Tibial nerve (tissue), 3 donors: ENCODE measurements around the gene UFM1.

Experiments
- POLR2A ChIP-seq, 2 donors: fragments of 450-650 bp; IDR thresholded peaks; one replicate each; pipeline ENCODE4 v1.6.1; 2017; ENCODE audit warnings: antibody characterized with exemption in 2 of 2, mild to moderate bottlenecking in 2 of 2, moderate library complexity in 2 of 2
- TF ChIP-seq, protein P1 (sequence below), 5 experiments: fragments of 200-600 bp in 3 of 5; fragments of 450-650 bp in 2 of 5; sonication (generic) in 3 of 5; IDR thresholded peaks; one replicate each; pipeline ENCODE4 v1.5.1; 2016 to 2019; ENCODE audit warnings: antibody characterized with exemption in 5 of 5, mild to moderate bottlenecking in 3 of 5, moderate library complexity in 2 of 5

DNA sequence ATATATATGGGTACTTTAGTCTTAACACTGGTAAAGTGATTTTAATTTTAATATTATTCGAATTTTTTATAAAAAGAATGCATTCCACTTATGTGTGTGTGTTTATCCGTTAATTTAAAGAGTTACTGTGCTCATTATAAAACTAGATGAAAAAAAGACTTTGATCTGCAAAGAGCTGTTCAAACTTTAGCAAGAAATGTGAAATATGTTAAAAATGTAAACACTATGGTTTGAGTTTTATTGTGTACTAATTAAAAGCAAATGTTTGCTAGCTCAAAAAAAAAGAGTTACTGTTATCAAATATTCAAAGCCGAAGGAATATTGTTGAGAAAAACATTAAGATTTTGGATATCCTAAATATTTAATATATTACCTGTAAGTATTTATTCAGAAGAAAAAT, 34.5 kb downstream of the UFM1 start:
- TF ChIP-seq, protein P1, sequence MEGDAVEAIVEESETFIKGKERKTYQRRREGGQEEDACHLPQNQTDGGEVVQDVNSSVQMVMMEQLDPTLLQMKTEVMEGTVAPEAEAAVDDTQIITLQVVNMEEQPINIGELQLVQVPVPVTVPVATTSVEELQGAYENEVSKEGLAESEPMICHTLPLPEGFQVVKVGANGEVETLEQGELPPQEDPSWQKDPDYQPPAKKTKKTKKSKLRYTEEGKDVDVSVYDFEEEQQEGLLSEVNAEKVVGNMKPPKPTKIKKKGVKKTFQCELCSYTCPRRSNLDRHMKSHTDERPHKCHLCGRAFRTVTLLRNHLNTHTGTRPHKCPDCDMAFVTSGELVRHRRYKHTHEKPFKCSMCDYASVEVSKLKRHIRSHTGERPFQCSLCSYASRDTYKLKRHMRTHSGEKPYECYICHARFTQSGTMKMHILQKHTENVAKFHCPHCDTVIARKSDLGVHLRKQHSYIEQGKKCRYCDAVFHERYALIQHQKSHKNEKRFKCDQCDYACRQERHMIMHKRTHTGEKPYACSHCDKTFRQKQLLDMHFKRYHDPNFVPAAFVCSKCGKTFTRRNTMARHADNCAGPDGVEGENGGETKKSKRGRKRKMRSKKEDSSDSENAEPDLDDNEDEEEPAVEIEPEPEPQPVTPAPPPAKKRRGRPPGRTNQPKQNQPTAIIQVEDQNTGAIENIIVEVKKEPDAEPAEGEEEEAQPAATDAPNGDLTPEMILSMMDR (IDR thresholded peaks at IDR 0.05): no peak
- no peak for TF ChIP-seq POLR2A (IDR thresholded peaks at IDR 0.05)
